Measurements from ENCODE around the gene CFAP299. TPM values are rescaled to one million over a fixed set of nuclear protein-coding genes. Genes with fewer than 3 reads are reported as not detected.
"Not testable (repeated sequence)": the region's sequence is repeated elsewhere in the genome, so short reads cannot be mapped to it uniquely, and the experiment has no call there.

CFAP299 gene
- total RNA-seq, 1 donor from 2014 or later = not detected

DNA sequence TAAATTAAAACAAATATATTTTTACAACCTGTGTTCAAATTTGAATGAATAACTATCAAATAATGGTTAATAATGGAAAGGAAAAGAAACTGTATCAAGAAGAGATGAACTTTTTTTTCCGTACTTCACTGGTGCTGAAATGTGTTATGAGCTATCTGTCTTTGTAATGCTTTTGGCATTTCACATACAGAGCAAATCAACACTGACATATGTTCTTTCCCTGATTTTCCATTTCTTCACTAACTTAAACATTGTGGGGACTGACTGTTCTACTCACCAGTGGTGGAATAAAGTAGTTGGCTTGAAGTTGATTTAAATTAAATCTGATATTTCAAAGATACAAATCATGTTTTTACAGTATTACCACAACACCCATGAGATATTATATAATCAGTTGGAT lies 390.9 kb downstream of the CFAP299 start:
- Histone ChIP-seq H3K36me3 (no peaks in the 10 kb centered on the region), H3K9me3 (no peaks in the 10 kb centered on the region), H3K27me3 (no peaks in the 10 kb centered on the region), H3K27ac (no peak overlapping the region), H3K4me1 (no peaks in the 10 kb centered on the region), H3K4me3 (no peak overlapping the region)
- intact Hi-C loops (cut with DNase I) = no loop called here
- no peak for DNase-seq (ENCODE audit: low spot score in 2 of 2)
- TF ChIP-seq CTCF (IDR thresholded peaks at IDR 0.05) = no peak

DNA sequence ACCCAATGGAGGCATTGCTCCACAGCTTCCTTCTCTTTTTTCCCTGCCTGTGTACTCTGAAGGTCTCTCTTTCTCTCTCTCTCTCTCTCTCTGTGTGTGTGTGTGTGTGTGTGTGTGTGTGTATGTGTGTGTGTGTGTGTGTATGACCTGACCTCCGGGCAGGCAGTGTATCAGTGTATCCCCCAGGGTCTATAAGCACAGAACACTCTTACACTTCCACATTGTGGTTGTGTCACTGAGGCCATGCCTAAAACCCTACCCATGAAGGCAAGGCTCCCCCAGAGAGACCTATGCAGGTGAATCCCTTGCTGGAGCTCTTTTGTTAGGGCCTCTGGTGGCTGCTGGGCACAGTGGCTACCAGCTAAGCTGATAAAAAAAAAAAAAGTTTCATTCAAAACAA lies 394.6 kb downstream of the CFAP299 start:
- Histone ChIP-seq H3K27me3 (no peaks in the 10 kb centered on the region), H3K36me3 (no peaks in the 10 kb centered on the region), H3K9me3 (no peaks in the 10 kb centered on the region), H3K27ac (no peak overlapping the region), H3K4me3 (no peak overlapping the region), H3K4me1 (no peaks in the 10 kb centered on the region)
- TF ChIP-seq CTCF (IDR thresholded peaks at IDR 0.05) = no peak
- DNase-seq (ENCODE audit: low spot score in 2 of 2) = no peak
- intact Hi-C loops (cut with DNase I) = no loop called here

GRCh38 chr4:80731436-80731835 lies 395.9 kb downstream of the CFAP299 start:
- no peak for TF ChIP-seq CTCF (IDR thresholded peaks at IDR 0.05)
- Histone ChIP-seq H3K36me3 (no peaks in the 10 kb centered on the region), H3K4me3 (no peak overlapping the region), H3K9me3 (no peaks in the 10 kb centered on the region), H3K27me3 (no peaks in the 10 kb centered on the region), H3K27ac (no peak overlapping the region), H3K4me1 (no peaks in the 10 kb centered on the region)
- DNase-seq (ENCODE audit: low spot score in 2 of 2) = no peak
- intact Hi-C loops (cut with DNase I) = no loop called here

GRCh38 chr4:80732010-80732409 lies 396.5 kb downstream of the CFAP299 start:
- no peaks in the 10 kb centered on the region for H3K4me1 ChIP-seq
- H3K27me3 ChIP-seq = no peaks in the 10 kb centered on the region
- no peaks in the 10 kb centered on the region for H3K9me3 ChIP-seq
- H3K27ac ChIP-seq = no peak overlapping the region
- no peak for TF ChIP-seq CTCF (IDR thresholded peaks at IDR 0.05)
- intact Hi-C loops (cut with DNase I) = no loop called here
- DNase-seq (ENCODE audit: low spot score in 2 of 2) = no peak
- no peaks in the 10 kb centered on the region for H3K36me3 ChIP-seq
- H3K4me3 ChIP-seq = no peak overlapping the region

- intact Hi-C loops (cut with DNase I) = no loop called here
- Histone ChIP-seq H3K27ac (no peak overlapping the region), H3K27me3 (no peaks in the 10 kb centered on the region), H3K9me3 (peaks cover 0 to 3% of the 10 kb centered on the region in 2 donors), H3K36me3 (no peaks in the 10 kb centered on the region), H3K4me1 (no peaks in the 10 kb centered on the region), H3K4me3 (no peak overlapping the region)
- no peak for DNase-seq (ENCODE audit: low spot score in 2 of 2)
- no peak for TF ChIP-seq CTCF (IDR thresholded peaks at IDR 0.05)
These were observed 404.8 kb downstream of the CFAP299 start for GRCh38 chr4:80740375-80740774.

GRCh38 chr4:80749558-80749957 lies 414.0 kb downstream of the CFAP299 start:
- H3K27me3 ChIP-seq; H3K4me3 ChIP-seq; H3K9me3 ChIP-seq; intact Hi-C loops (cut with DNase I); DNase-seq (ENCODE audit: low spot score in 2 of 2); H3K27ac ChIP-seq; H3K4me1 ChIP-seq; H3K36me3 ChIP-seq: not testable (repeated sequence)

Measured in ascending aorta (tissue), 2 donors.